Measurements from ENCODE around the gene ARHGEF37.
"Not testable (repeated sequence)": the region's sequence is repeated elsewhere in the genome, so short reads cannot be mapped to it uniquely, and the experiment has no call there.

Gene ARHGEF37

GRCh38 chr5:149572170-149572569 lies 9.1 kb upstream of the ARHGEF37 start:
- DNase-seq: no peak

GRCh38 chr5:149572576-149573231 lies 8.6 kb upstream of the ARHGEF37 start:
- no peak for DNase-seq

GRCh38 chr5:149575131-149575530 lies 6.2 kb upstream of the ARHGEF37 start:
- no peak for DNase-seq

GRCh38 chr5:149576021-149576420 lies 5.3 kb upstream of the ARHGEF37 start:
- DNase-seq: no peak

GRCh38 chr5:149578896-149579295 lies 2.4 kb upstream of the ARHGEF37 start:
- no peak for DNase-seq

GRCh38 chr5:149580808-149581191 lies 498 bp upstream of the ARHGEF37 start:
- DNase-seq: no peak

GRCh38 chr5:149581931-149582768 lies 852 bp downstream of the ARHGEF37 start:
- no peak for DNase-seq

GRCh38 chr5:149583394-149583793 lies 2.1 kb downstream of the ARHGEF37 start:
- no peak for DNase-seq

GRCh38 chr5:149584121-149584520 lies 2.8 kb downstream of the ARHGEF37 start:
- DNase-seq: no peak

GRCh38 chr5:149585910-149586309 lies 4.6 kb downstream of the ARHGEF37 start:
- DNase-seq: no peak

- no peak for DNase-seq
Observed at GRCh38 chr5:149586708-149587318, 5.5 kb downstream of the ARHGEF37 start.

- DNase-seq: no peak
Observed at GRCh38 chr5:149588936-149589335, 7.6 kb downstream of the ARHGEF37 start.

- no peak for DNase-seq
Observed at GRCh38 chr5:149593370-149593769, 12.1 kb downstream of the ARHGEF37 start.

- DNase-seq: no peak
Observed at GRCh38 chr5:149594206-149594895, 13.1 kb downstream of the ARHGEF37 start.

- DNase-seq: not testable (repeated sequence)
Observed at GRCh38 chr5:149595105-149595504, 13.8 kb downstream of the ARHGEF37 start.

GRCh38 chr5:149596712-149597111 lies 15.4 kb downstream of the ARHGEF37 start:
- DNase-seq: no peak

- DNase-seq: no peak
Observed at GRCh38 chr5:149597618-149598017, 16.3 kb downstream of the ARHGEF37 start.

GRCh38 chr5:149598234-149598633 lies 16.9 kb downstream of the ARHGEF37 start:
- DNase-seq: not testable (repeated sequence)

GRCh38 chr5:149598966-149599365 lies 17.7 kb downstream of the ARHGEF37 start:
- no peak for DNase-seq

GRCh38 chr5:149599375-149599774 lies 18.1 kb downstream of the ARHGEF37 start:
- no peak for DNase-seq

- DNase-seq: no peak
Observed at GRCh38 chr5:149600932-149601331, 19.6 kb downstream of the ARHGEF37 start.

- DNase-seq: no peak
Observed at GRCh38 chr5:149603210-149603609, 21.9 kb downstream of the ARHGEF37 start.

- DNase-seq: no peak
Observed at GRCh38 chr5:149603920-149604319, 22.6 kb downstream of the ARHGEF37 start.
